Stimulated activated CD8-positive, alpha-beta memory T cell treated with anti-CD3 and anti-CD28 coated beads, Interleukin-12 subunit alpha, Interleukin-12 subunit beta, amount 100 ng/mL, for 24 hours (primary cell): ENCODE data around the gene ETV5.
A peak's percentile ranks its signal among the peaks of the same experiment; 100 is the strongest.
"Not testable (repeated sequence)": the region's sequence is repeated elsewhere in the genome, so short reads cannot be mapped to it uniquely, and the experiment has no call there.

Experiments
- DNase-seq: peaks from one replicate; pipeline ENCODE4 v3.0.0-alpha.2; 2020; ENCODE audit errors: extremely low read depth

The ETV5 gene

GRCh38 chr3:186067360-186068242 lies 41.3 kb downstream of the ETV5 start:
- no peak for DNase-seq

DNA sequence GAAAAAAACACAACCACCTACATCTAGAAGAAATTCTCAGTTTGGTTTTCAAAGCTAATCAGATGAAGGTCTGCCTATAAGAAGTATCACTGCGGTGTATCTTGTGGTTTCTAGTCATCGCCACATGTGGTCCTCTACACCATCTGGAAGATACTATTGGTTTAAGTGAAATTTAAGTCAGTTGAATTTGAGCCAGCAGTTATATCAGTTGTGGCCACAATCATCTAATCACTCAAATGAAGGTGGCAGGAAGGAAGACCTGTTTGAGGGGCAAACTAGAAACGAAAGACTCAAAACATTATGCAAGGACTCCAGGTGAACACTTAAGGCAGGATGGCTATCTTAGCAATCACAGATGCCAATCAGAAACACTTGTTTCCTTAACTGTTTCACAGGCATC lies 48.7 kb downstream of the ETV5 start:
- DNase-seq = no peak

DNA sequence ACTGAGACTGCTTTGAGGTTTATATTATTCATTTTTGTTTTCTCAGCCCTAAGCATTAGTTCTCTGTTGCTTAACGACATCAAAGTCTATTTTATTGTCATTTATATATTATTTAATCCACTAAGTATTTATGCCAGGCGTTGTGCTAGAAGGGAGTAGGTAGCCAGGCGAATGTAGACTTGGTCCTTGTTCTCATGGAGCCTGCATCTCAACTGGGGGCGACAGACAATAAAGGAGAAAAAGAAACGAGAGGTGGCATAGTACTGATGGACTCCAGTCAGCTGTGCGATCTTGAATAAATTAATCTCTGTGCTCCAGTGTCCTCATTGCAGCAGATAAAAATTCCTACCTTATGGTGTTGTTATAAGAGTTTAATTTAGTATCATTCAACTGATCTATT lies 49.7 kb downstream of the ETV5 start:
- DNase-seq = no peak

- no peak for DNase-seq
Measured at GRCh38 chr3:186058225-186058624, 50.7 kb downstream of the ETV5 start.

DNA sequence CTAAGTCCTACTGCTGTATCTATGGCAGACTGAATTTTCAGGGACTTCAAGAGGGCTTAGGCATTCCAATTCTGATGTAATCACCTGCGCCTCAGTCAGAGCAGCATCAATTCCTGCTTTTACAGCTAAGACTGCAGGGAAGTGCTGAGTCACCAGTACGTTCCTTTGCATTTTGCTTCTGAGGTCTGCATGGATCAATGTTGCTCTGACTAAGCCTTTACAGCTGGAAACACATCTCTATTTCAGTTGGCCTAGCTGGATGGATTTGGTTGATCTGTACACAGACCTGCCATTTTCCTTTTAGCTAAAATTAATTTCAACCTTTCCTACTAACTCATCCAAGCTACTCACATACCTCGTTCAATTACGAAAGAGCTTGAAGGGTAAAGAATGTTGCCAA lies 51.3 kb downstream of the ETV5 start:
- DNase-seq = no peak

- DNase-seq = no peak
Measured at GRCh38 chr3:186054792-186055352, 54.0 kb downstream of the ETV5 start.

- no peak for DNase-seq
Measured at GRCh38 chr3:186053954-186054791, 54.7 kb downstream of the ETV5 start.

- no peak for DNase-seq
Measured at GRCh38 chr3:186052096-186052840, 56.6 kb downstream of the ETV5 start.

DNA sequence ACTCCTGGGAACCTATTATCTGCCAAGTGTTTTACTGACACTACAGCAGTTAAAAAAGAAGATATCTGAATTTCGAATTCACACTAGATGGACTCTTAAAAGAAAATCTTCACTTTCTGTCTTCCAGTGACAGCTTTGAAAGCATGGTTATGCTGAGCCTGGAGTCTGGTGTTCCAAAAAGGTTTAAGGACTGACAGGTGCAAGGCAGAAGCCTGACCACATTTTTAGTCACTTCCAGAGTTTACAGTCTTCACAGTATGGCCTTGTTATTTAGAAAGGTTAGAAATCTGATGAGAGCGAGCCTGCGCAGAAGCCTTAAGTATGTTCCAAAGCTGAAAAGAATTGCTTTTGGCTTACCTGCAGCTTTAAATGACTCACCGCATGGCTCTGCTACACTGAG lies 59.9 kb downstream of the ETV5 start:
- DNase-seq = no peak

- DNase-seq = no peak
Measured at GRCh38 chr3:186048119-186048518, 60.8 kb downstream of the ETV5 start.

GRCh38 chr3:186046838-186047237 lies 62.1 kb downstream of the ETV5 start:
- no peak for DNase-seq

GRCh38 chr3:186044968-186045367 lies 63.9 kb downstream of the ETV5 start:
- DNase-seq = no peak

DNA sequence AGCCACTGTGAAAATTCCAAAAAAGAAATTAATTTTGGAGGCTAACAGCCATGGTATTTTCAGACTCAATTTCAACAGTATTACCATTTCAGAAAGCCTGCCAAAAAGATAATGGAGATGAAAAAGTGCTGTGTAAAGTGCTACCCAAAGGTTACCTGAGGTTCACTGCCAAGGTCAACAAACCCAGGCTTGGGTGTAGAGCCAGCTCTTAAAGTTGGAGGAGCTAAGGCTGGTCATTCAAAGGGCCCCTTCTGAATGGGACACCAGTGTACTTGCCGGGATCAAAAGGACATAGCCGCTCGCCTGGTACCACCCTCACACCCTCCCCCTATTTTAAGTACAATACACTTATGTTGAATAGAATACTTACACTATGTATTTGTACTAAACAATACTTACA lies 64.5 kb downstream of the ETV5 start:
- DNase-seq = no peak

- no peak for DNase-seq
Measured at GRCh38 chr3:186042521-186043202, 66.2 kb downstream of the ETV5 start.

DNA sequence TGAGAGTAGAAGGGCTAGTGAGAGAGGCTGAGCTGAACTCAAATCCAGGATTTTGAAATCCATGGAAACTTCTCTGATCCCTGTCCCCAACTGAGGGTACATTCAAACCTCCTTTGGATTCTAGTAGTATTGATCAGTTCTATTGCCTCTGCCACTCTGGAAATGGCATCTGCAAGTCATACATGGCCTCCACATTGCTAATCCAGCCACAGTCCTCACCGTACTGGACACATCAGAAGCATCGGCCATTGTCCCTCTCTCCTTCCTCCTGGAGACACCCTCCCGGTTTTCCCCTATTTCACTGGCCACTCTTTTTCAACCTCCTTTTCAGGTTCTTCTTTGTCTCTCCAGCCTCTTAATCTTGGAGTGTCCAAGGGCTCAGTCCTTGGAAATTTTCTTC lies 66.9 kb downstream of the ETV5 start:
- DNase-seq = no peak

DNA sequence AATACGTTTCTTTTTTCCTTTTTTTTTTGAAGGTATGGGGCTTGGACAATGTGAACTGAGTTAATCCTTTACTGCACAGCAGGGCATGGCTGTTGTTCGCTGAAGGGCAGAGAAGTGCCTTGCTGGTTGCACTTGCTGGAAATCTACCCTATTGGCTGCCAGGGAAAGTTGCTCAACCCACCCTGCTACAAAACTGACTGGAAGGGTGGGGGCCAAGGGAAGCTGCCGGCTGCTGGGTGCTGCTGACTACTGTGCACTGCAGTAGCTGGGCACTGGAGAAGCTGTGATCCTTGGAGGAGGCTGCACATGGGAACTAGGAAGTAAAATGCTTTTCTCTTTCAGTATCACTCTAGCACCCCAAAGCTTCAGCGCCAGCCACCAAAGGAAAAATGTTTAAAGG lies 70.5 kb downstream of the ETV5 start:
- DNase-seq = no peak

- no peak for DNase-seq
Measured at GRCh38 chr3:186035277-186035676, 73.6 kb downstream of the ETV5 start.

GRCh38 chr3:186032321-186032720 lies 76.6 kb downstream of the ETV5 start:
- DNase-seq = no peak

GRCh38 chr3:186025993-186026392 lies 82.9 kb downstream of the ETV5 start:
- not testable (repeated sequence) for DNase-seq

- peak; percentile 5 for DNase-seq
Measured at GRCh38 chr3:186025161-186025560, 83.7 kb downstream of the ETV5 start.

GRCh38 chr3:186024210-186024609 lies 84.7 kb downstream of the ETV5 start:
- no peak for DNase-seq
